Suprapubic skin (tissue), 3 donors: ENCODE results near the gene GPR132.
A peak's percentile ranks its signal among the peaks of the same experiment; 100 is the strongest.

Source experiments
- POLR2A ChIP-seq, 2 donors: fragments of 450-650 bp; IDR thresholded peaks; one replicate each; pipeline ENCODE4 v1.6.1; 2017; ENCODE audit warnings: antibody characterized with exemption in 2 of 2, mild to moderate bottlenecking in 2 of 2, moderate library complexity in 2 of 2
- TF ChIP-seq, protein P1 (sequence below), 2 donors: fragments of 200-600 bp in 1 of 2; fragments of 450-650 bp in 1 of 2; sonication (generic) in 1 of 2; IDR thresholded peaks; one replicate each; pipeline ENCODE4 v1.5.1; 2016 to 2019; ENCODE audit warnings: antibody characterized with exemption in 2 of 2, mild to moderate bottlenecking in 1 of 2, moderate library complexity in 1 of 2

DNA sequence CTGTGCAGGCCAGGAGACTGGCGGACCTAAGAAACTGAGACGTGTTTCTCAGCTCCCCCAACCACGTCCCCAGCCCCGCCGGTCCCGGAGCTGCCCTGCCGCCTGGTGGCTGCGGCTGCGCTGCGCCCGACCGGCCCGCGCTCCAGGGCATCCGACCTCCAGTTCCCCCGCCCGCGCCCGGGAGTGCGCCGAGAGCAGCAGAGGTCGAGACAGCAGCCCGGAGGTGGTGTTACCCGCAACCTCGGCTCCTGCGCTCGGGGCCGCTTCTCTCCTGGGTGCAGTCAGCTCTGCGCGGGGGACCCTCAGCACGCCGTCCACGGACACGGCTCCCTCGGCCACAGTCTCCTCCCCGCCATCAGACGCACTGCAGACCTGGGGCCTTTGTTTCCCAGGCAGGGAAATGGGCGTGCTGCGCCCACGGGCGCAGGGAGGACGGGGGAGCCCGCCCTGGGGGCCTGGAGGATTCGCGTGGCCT is 21.6 kb upstream of the GPR132 start:
- TF ChIP-seq, protein P1, sequence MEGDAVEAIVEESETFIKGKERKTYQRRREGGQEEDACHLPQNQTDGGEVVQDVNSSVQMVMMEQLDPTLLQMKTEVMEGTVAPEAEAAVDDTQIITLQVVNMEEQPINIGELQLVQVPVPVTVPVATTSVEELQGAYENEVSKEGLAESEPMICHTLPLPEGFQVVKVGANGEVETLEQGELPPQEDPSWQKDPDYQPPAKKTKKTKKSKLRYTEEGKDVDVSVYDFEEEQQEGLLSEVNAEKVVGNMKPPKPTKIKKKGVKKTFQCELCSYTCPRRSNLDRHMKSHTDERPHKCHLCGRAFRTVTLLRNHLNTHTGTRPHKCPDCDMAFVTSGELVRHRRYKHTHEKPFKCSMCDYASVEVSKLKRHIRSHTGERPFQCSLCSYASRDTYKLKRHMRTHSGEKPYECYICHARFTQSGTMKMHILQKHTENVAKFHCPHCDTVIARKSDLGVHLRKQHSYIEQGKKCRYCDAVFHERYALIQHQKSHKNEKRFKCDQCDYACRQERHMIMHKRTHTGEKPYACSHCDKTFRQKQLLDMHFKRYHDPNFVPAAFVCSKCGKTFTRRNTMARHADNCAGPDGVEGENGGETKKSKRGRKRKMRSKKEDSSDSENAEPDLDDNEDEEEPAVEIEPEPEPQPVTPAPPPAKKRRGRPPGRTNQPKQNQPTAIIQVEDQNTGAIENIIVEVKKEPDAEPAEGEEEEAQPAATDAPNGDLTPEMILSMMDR (IDR thresholded peaks at IDR 0.05) = peak; percentile 52 to 85
- no peak for TF ChIP-seq POLR2A (IDR thresholded peaks at IDR 0.05)
